ENCODE measurements around the gene ZNF787. TPM values are rescaled to one million over a fixed set of nuclear protein-coding genes. Genes with fewer than 3 reads are reported as not detected.

ZNF787 gene
- total and polyA plus RNA-seq, 10 donors: 16.6 to 53.8 (median 30.9) TPM

DNA sequence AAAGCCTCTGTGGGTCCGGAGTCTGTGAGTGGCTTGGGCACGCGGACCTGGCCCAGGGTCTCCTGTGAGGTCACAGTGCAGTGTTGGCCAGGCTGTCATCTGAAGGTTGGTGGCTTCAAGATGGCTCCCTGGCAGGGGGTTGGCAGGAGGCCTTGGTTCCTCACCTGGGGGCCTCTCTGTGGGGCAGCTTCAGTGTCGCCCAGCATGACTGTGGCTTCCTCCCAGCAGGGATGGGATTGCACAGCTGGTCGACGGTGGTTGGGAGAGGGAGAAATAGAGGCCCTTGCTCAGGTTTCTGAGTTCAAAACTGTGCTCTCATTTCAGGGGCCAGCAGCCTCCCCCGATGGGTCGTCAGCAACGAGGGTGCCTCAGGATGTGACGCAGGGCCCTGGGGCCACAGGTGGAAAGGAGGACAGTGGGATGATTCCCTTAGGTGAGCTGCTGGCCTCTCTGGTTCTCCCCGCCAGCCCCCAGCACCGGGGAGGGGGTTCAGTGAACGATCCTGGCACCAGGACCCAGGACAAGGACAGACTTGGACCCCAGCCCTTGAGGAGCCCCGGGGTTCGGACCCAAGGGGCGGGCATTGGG lies 37.2 kb upstream of the ZNF787 start:
- H3K4me3 ChIP-seq: no peak overlapping the region
- H3K36me3 ChIP-seq: peaks cover 0 to 85% (median 36%) of the 10 kb centered on the region in 6 donors
- no peak overlapping the region for H3K27ac ChIP-seq
- H3K9me3 ChIP-seq: no peaks in the 10 kb centered on the region
- DNase-seq: no peak
- H3K4me1 ChIP-seq: peaks cover 0 to 13% (median 0%) of the 10 kb centered on the region in 6 donors
- no peaks in the 10 kb centered on the region for H3K27me3 ChIP-seq (replicated peaks in 1 of 7)
- intact Hi-C loops (cut with DNase I; ENCODE audit: low total_unique reads): no loop called here
- TF ChIP-seq, protein P1, sequence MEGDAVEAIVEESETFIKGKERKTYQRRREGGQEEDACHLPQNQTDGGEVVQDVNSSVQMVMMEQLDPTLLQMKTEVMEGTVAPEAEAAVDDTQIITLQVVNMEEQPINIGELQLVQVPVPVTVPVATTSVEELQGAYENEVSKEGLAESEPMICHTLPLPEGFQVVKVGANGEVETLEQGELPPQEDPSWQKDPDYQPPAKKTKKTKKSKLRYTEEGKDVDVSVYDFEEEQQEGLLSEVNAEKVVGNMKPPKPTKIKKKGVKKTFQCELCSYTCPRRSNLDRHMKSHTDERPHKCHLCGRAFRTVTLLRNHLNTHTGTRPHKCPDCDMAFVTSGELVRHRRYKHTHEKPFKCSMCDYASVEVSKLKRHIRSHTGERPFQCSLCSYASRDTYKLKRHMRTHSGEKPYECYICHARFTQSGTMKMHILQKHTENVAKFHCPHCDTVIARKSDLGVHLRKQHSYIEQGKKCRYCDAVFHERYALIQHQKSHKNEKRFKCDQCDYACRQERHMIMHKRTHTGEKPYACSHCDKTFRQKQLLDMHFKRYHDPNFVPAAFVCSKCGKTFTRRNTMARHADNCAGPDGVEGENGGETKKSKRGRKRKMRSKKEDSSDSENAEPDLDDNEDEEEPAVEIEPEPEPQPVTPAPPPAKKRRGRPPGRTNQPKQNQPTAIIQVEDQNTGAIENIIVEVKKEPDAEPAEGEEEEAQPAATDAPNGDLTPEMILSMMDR (IDR thresholded peaks at IDR 0.05 in 8 of 11, conservative IDR thresholded peaks at IDR 0.05 in 3 of 11): no peak
- TF ChIP-seq POLR2A (IDR thresholded peaks at IDR 0.05) (no peak), POLR2AphosphoS5 (IDR thresholded peaks at IDR 0.05) (no peak)
- WGBS, 5 donors: 92 to 95% (median 94%) methylated on average over 13 to 16 of the region's 16 CpGs

DNA sequence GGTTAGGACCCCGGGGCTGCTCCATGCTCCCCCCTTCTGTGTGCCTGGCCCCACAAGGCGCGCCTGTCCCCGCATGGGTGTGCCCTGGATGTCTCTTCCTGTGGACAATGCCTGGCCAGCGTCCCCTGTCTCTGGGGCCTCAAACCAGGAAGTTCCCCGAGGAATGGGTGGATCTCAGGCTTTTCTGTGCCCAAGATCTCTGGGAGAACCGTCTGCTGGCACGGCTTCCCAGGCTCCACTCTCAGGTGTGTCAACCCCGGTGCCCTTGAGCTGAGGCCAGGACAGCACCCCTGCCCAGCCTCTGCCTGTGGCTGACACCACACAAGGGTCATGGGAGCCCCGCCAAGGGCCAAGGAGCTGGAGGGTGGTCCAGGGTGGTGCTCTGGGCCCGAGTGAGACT lies 35.7 kb upstream of the ZNF787 start:
- H3K27me3 ChIP-seq (replicated peaks in 1 of 7): no peaks in the 10 kb centered on the region
- peak overlapping the region; percentile 27 to 79 (median 60) for H3K27ac ChIP-seq
- TF ChIP-seq, protein P1 (IDR thresholded peaks at IDR 0.05 in 8 of 11, conservative IDR thresholded peaks at IDR 0.05 in 3 of 11): no peak
- TF ChIP-seq POLR2A (IDR thresholded peaks at IDR 0.05): no peak
- TF ChIP-seq POLR2AphosphoS5 (IDR thresholded peaks at IDR 0.05): peak in 2 of 3 donors; percentile 26 to 39
- H3K4me3 ChIP-seq: no peak overlapping the region
- peaks cover 0 to 13% (median 0%) of the 10 kb centered on the region in 6 donors for H3K4me1 ChIP-seq
- no peaks in the 10 kb centered on the region for H3K9me3 ChIP-seq
- WGBS, 5 donors: 66 to 90% (median 76%) methylated on average over 6 to 11 of the region's 11 CpGs
- no peak for DNase-seq
- intact Hi-C loops (cut with DNase I; ENCODE audit: low total_unique reads): no loop called here
- H3K36me3 ChIP-seq: peaks cover 0 to 88% (median 36%) of the 10 kb centered on the region in 6 donors

- Histone ChIP-seq H3K27ac (no peak overlapping the region), H3K4me1 (peaks cover 0 to 13% (median 0%) of the 10 kb centered on the region in 6 donors), H3K27me3 (replicated peaks in 1 of 7) (no peaks in the 10 kb centered on the region), H3K9me3 (no peaks in the 10 kb centered on the region), H3K36me3 (peaks cover 0 to 76% (median 23%) of the 10 kb centered on the region in 6 donors), H3K4me3 (no peak overlapping the region)
- 77 to 85% (median 82%) methylated on average over 7 to 17 of the region's 17 CpGs for WGBS, 5 donors
- TF ChIP-seq, protein P1 (IDR thresholded peaks at IDR 0.05 in 8 of 11, conservative IDR thresholded peaks at IDR 0.05 in 3 of 11): peak in 2 of 11 experiments; percentile 20 to 25
- TF ChIP-seq POLR2AphosphoS5 (IDR thresholded peaks at IDR 0.05) (peak in 2 of 3 donors; percentile 6 to 21), POLR2A (IDR thresholded peaks at IDR 0.05) (no peak)
- intact Hi-C loops (cut with DNase I; ENCODE audit: low total_unique reads): no loop called here
- no peak for DNase-seq
These were observed 34.1 kb upstream of the ZNF787 start for GRCh38 chr19:56155124-56155687.

DNA sequence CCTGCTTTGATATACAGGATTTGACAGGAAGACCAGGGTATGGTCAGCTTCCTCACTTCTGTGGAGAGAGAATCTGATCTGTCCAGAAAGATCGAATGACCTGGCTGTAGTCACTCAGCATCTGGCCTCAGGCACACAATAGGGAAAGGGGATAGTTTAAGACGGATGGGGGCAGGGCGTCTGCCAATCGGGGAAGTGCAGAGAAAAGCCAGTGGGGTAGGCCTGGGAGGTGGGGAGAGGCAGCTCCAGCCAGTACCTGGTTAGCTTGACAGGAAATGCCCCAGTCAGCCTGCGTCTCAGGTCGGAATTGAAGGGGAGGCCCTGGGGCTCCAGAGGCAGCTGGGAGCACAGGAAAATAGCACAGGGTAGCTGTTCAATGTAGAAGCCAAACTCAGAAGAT lies 32.4 kb upstream of the ZNF787 start:
- Histone ChIP-seq H3K27ac (no peak overlapping the region), H3K4me1 (peaks cover 0 to 13% (median 0%) of the 10 kb centered on the region in 6 donors), H3K4me3 (no peak overlapping the region), H3K9me3 (no peaks in the 10 kb centered on the region), H3K27me3 (replicated peaks in 1 of 7) (no peaks in the 10 kb centered on the region), H3K36me3 (peaks cover 0 to 73% (median 14%) of the 10 kb centered on the region in 6 donors)
- TF ChIP-seq POLR2AphosphoS5 (IDR thresholded peaks at IDR 0.05) (no peak), POLR2A (IDR thresholded peaks at IDR 0.05) (no peak)
- TF ChIP-seq, protein P1 (IDR thresholded peaks at IDR 0.05 in 8 of 11, conservative IDR thresholded peaks at IDR 0.05 in 3 of 11): no peak
- 29 to 52% (median 48%) methylated on average over 6 of the region's 6 CpGs for WGBS, 5 donors
- no peak for DNase-seq
- intact Hi-C loops (cut with DNase I; ENCODE audit: low total_unique reads): no loop called here

Measured in spleen (tissue), 11 donors.